HG03354 (cell line): ENCODE measurements around the gene FREY1.

Experiments used
- ATAC-seq: cut with Tn5 transposase; IDR thresholded peaks from one replicate; pipeline ENCODE4 v1.9.1; 2021; ENCODE audit warnings: mild to moderate bottlenecking; ENCODE audit not compliant: unreplicated experiment, poor library complexity, severe bottlenecking

FREY1 gene

GRCh38 chr11:45879803-45880686 is 27.0 kb downstream of the FREY1 start:
- no peak for ATAC-seq

GRCh38 chr11:45877845-45878244 is 29.2 kb downstream of the FREY1 start:
- no peak for ATAC-seq

- no peak for ATAC-seq
Observed at GRCh38 chr11:45877221-45877620, 29.9 kb downstream of the FREY1 start.

- ATAC-seq: no peak
Observed at GRCh38 chr11:45876401-45876800, 30.7 kb downstream of the FREY1 start.

DNA sequence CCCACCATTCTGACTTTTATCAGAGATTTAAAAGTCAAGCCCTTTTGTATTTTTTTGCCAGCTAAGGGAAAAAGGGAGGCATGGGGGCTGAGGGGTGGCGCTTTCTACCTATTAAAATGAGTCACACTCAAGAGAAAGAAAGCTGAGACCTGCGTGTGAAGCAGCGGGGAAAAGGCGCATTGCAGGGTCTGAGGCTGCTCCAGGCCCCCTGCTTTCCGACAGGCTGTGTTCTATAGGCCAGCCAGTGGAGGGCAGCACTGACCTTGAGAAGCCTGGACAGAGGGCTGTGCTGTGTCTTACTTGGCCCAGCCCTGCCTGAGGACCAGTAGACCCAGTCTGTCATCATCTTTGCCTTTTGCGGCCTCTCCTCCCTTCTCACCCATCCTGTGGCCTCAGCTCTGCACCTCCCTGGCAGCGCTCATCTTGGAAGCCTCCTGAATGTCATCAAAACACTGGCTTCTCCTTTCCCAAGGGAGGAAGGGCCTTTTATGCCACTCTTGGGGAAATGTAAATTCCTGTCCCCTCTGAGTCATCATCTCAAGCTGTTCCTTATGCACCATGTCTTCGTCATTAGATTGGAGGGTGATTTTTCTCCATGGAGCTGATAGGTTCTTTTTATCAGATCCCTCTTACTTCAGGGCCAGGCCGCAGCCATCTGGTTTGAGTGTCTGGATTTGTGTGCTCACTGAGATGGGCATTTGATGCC is 34.3 kb downstream of the FREY1 start:
- no peak for ATAC-seq

GRCh38 chr11:45871638-45872037 is 35.4 kb downstream of the FREY1 start:
- ATAC-seq: no peak

GRCh38 chr11:45870706-45871105 is 36.4 kb downstream of the FREY1 start:
- no peak for ATAC-seq

GRCh38 chr11:45869551-45869950 is 37.5 kb downstream of the FREY1 start:
- no peak for ATAC-seq

GRCh38 chr11:45864041-45864440 is 43.0 kb downstream of the FREY1 start:
- ATAC-seq: no peak

GRCh38 chr11:45860764-45861510 is 46.1 kb downstream of the FREY1 start:
- no peak for ATAC-seq

GRCh38 chr11:45860348-45860747 is 46.7 kb downstream of the FREY1 start:
- ATAC-seq: no peak

- no peak for ATAC-seq
Observed at GRCh38 chr11:45859661-45860140, 47.4 kb downstream of the FREY1 start.

DNA sequence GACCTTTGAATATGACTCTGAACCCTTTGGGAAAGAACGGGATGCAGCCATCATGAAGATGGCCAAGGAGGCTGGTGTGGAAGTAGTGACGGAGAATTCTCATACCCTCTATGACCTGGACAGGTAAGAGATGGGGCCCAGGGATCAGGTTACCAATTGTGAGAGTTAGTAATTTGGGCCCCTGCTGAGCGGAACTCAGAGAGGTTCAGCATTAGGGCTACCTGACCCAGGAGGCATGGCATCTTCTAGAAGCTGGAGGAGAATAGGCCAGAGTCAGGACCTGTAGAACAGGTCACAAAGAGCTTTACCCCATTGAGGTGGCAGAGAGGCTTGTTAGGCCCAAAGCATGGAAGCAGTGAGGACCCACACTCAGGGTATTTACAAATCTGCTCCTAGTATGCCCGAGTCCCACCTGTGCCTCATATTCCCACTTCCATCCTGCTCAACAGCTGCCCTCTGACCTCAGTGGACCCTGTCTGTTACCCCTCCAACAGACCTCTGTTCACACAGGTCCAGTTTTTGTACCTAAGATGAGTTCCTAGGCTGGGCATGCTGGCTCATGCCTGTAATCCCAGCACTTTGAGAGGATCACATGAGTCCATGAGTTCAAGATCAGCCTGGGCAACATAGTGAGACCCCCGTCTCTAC is 48.2 kb downstream of the FREY1 start:
- ATAC-seq: no peak

GRCh38 chr11:45857961-45858474 is 49.1 kb downstream of the FREY1 start:
- no peak for ATAC-seq
